Keratinocyte (primary cell): ENCODE measurements around the gene C20orf204. TPM values are rescaled to one million over a fixed set of nuclear protein-coding genes. Genes with fewer than 3 reads are reported as not detected.
A peak's percentile ranks its signal among the peaks of the same experiment; 100 is the strongest.

Experiments
- DNase-seq: peaks from one replicate; pipeline ENCODE4 v3.0.0-alpha.2; 2011; ENCODE audit warnings: low read depth, missing footprints, low spot score
- FAIRE-seq: peaks from 2 replicates; lab custom pipeline; 2011; peaks lifted over from hg19 to GRCh38; lab: Jason Lieb, UNC
- H2AFZ ChIP-seq: 2 replicates; pipeline ENCODE4 v1.6.0; 2012; ENCODE audit warnings: low read length, control low read depth, inconsistent platforms; ENCODE audit not compliant: control insufficient read depth
- H3K27ac ChIP-seq: 2 replicates; pipeline ENCODE4 v1.5.1; 2011; ENCODE audit warnings: low read length; ENCODE audit not compliant: control insufficient read depth, insufficient read depth
- H3K27me3 ChIP-seq: 3 replicates; pipeline ENCODE4 v1.6.0; 2011; ENCODE audit warnings: low read length; ENCODE audit not compliant: control insufficient read depth, insufficient read depth; ENCODE audit errors: extremely low read depth
- H3K36me3 ChIP-seq, 2 experiments: 2 replicates in 1 of 2; 3 replicates in 1 of 2; pipeline ENCODE4 v1.5.1; 2011; ENCODE audit warnings: low read length in 2 of 2, mild to moderate bottlenecking in 1 of 2; ENCODE audit not compliant: control insufficient read depth in 2 of 2, insufficient read depth in 2 of 2; ENCODE audit errors: extremely low read depth in 1 of 2
- H3K4me1 ChIP-seq: 3 replicates; pipeline ENCODE4 v1.5.1; 2011; ENCODE audit warnings: low read length; ENCODE audit not compliant: control insufficient read depth, insufficient read depth; ENCODE audit errors: extremely low read depth
- H3K4me2 ChIP-seq: 3 replicates; pipeline ENCODE4 v1.6.0; 2011; ENCODE audit warnings: low read depth, low read length; ENCODE audit not compliant: control insufficient read depth, insufficient read depth; ENCODE audit errors: extremely low read depth
- H3K4me3 ChIP-seq, 3 experiments: fragments of 200-600 bp in 1 of 3; sonication (generic) in 1 of 3; 2 replicates in 2 of 3; 3 replicates in 1 of 3; pipeline ENCODE4 v1.5.1; 2011 to 2016; ENCODE audit warnings: low read length in 3 of 3, mild to moderate bottlenecking in 3 of 3, control low read depth in 2 of 3, inconsistent platforms in 1 of 3, low read depth in 1 of 3, mixed read lengths in 1 of 3, mixed run types in 1 of 3, moderate library complexity in 1 of 3; ENCODE audit not compliant: control insufficient read depth in 2 of 3, insufficient read depth in 2 of 3; ENCODE audit errors: extremely low read depth in 1 of 3
- H3K79me2 ChIP-seq: 2 replicates; pipeline ENCODE4 v1.6.0; 2012; ENCODE audit warnings: low read length; ENCODE audit not compliant: control insufficient read depth, insufficient read depth
- H3K9ac ChIP-seq: 3 replicates; pipeline ENCODE4 v1.6.0; 2011; ENCODE audit warnings: low read length; ENCODE audit not compliant: control insufficient read depth, insufficient read depth; ENCODE audit errors: extremely low read depth
- H3K9me1 ChIP-seq: 3 replicates; pipeline ENCODE4 v1.6.0; 2011; ENCODE audit warnings: low read length; ENCODE audit not compliant: control insufficient read depth, insufficient read depth; ENCODE audit errors: extremely low read depth
- H3K9me3 ChIP-seq: 2 replicates; pipeline ENCODE4 v1.5.1; 2012; ENCODE audit warnings: low read depth, low read length; ENCODE audit not compliant: control insufficient read depth
- H4K20me1 ChIP-seq: 3 replicates; pipeline ENCODE4 v1.6.0; 2011; ENCODE audit warnings: low read length; ENCODE audit not compliant: control insufficient read depth, insufficient read depth; ENCODE audit errors: extremely low read depth
- EZH2 ChIP-seq: IDR thresholded peaks from one replicate; pipeline ENCODE4 v1.6.1; 2012; ENCODE audit warnings: inconsistent platforms, mild to moderate bottlenecking, low read length, moderate library complexity
- dilution Hi-C: fragments of 300-500 bp; cut with MboI; formaldehyde crosslinking; loops from one replicate; pipeline ENCODE4 v1.7.0; 2020; ENCODE audit warnings: low sequenced_read_pairs; ENCODE audit not compliant: extremely low pct_ligation_motif_present
- polyA plus RNA-seq, 5 experiments: library from polyadenylated mRNA; depleted of rRNA in 3 of 5; stranded (reverse) in 3 of 5; stranded (forward) in 1 of 5; unstranded in 1 of 5; fragments of >200 nt; gene quantifications; 1 replicate in 1 of 5; 2 replicates in 3 of 5; 3 replicates in 1 of 5; pipeline versions ENCODE4 v1.2.1 to v1.2.3, GENCODE V29; 2011 to 2012; ENCODE audit warnings: missing spikeins in 2 of 5, low read depth in 1 of 5, low replicate concordance in 1 of 5
- TF ChIP-seq, protein P1 (sequence below), 3 experiments: IDR thresholded peaks in 1 of 3; conservative IDR thresholded peaks in 1 of 3; optimal IDR thresholded peaks in 1 of 3; 2 replicates in 2 of 3; 3 replicates in 1 of 3; pipeline versions ENCODE3 to v1.5.1; 2011; ENCODE audit warnings: low read length in 3 of 3, mild to moderate bottlenecking in 3 of 3, moderate library complexity in 2 of 3, control low read depth in 1 of 3, inconsistent platforms in 1 of 3; ENCODE audit not compliant: insufficient read depth in 2 of 3; ENCODE audit errors: extremely low read depth in 1 of 3

Gene C20orf204
- polyA plus RNA-seq, 1 donor (not counting 4 experiments of a cell fraction or from before 2014, with no cell fraction given) = 0.08 TPM

DNA sequence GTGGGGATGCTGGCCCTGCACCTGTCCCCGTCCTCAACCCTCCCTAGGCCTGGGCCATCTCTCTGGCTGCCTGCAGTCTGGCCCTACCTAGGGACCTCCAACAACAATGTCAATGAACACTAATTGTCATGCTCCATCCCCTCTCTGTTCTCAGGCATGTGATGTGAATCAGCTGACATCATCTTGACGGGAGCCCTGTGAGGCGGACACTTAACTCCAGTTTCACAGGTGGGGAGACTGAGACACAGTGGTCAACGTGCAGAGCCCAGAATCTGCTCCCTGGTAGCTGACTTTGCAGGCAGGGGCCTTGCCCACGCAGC lies 26.3 kb downstream of the C20orf204 start:
- TF ChIP-seq, protein P1, sequence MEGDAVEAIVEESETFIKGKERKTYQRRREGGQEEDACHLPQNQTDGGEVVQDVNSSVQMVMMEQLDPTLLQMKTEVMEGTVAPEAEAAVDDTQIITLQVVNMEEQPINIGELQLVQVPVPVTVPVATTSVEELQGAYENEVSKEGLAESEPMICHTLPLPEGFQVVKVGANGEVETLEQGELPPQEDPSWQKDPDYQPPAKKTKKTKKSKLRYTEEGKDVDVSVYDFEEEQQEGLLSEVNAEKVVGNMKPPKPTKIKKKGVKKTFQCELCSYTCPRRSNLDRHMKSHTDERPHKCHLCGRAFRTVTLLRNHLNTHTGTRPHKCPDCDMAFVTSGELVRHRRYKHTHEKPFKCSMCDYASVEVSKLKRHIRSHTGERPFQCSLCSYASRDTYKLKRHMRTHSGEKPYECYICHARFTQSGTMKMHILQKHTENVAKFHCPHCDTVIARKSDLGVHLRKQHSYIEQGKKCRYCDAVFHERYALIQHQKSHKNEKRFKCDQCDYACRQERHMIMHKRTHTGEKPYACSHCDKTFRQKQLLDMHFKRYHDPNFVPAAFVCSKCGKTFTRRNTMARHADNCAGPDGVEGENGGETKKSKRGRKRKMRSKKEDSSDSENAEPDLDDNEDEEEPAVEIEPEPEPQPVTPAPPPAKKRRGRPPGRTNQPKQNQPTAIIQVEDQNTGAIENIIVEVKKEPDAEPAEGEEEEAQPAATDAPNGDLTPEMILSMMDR (optimal IDR thresholded peaks at IDR 0.05 in 1 of 3, IDR thresholded peaks at IDR 0.05 in 1 of 3, conservative IDR thresholded peaks at IDR 0.05 in 1 of 3; ENCODE audit: extremely low read depth in 1 of 3, insufficient read depth in 2 of 3, low read length in 3 of 3) = no peak
- TF ChIP-seq EZH2 = no peak
- Histone ChIP-seq H3K36me3 (no peaks in the 10 kb centered on the region), H3K79me2 (no peaks in the 10 kb centered on the region), H3K9me3 (no peaks in the 10 kb centered on the region), H3K4me2 (peak overlapping the region; percentile 82), H3K4me3 (peak overlapping the region; percentile 63 to 85 (median 78)), H3K4me1 (peaks cover 42% of the 10 kb centered on the region), H2AFZ (peak overlapping the region; percentile 37), H3K27ac (peak overlapping the region; percentile 59), H3K9ac (peak overlapping the region; percentile 78), H3K9me1 (no peaks in the 10 kb centered on the region), H3K27me3 (no peaks in the 10 kb centered on the region), H4K20me1 (no peaks in the 10 kb centered on the region)
- DNase-seq (no peak), FAIRE-seq (no peak)
- dilution Hi-C loops = no loop called here

DNA sequence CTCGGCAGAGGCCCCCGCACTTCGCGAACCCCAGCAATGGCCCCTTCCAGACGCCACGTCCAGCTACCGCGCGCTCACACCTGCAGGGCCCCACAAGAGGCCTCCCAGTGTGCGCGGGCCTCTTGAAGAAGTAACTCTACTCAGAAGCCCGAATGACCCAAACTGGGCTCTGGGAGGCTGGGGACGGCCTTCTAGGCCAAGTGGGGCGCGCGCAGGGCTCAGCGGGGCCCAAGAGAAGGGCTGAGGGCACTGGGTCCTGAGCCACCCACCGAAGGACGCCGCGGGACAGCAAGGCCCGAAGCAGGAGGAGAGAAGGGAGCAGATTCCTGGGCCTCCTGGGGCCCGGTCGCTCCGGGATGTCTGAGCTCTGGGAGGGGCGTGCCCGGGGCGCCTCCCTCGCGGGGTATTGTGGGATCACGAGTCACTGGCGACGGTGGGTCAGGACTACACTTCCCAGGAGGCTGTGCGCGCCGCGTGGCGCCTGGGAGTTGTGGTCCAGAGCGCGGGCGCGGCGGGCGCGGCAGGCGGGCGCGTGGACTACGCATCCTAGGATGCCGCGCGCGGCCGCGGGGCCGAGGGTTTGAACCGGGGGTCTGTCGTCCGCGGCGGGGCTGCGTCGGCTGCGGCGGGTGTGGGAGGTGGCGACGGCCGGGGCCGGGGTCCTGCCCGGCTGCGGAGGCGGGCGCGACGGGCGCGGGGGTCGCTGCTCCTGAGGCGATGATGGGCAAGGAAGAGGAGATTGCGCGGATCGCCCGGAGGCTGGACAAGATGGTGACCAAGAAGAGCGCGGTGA lies 26.8 kb downstream of the C20orf204 start, which contains the start of gene TCEA2:
Gene TCEA2, plus strand, starts transcription at position 603 of the 793 bp plus-strand sequence. Its CDS starts 115 bp downstream, at position 718.
- Histone ChIP-seq H3K36me3 (no peaks in the 10 kb centered on the region), H3K4me1 (peaks cover 42% of the 10 kb centered on the region), H3K4me3 (peak within 1 kb of the TSS; percentile 70 to 85 (median 78)), H3K27me3 (no peaks in the 10 kb centered on the region), H3K27ac (peak within 1 kb of the TSS; percentile 59), H3K9me3 (no peaks in the 10 kb centered on the region), H3K4me2 (peak within 1 kb of the TSS; percentile 86), H3K9me1 (no peaks in the 10 kb centered on the region), H3K9ac (peak within 1 kb of the TSS; percentile 78), H2AFZ (peak within 1 kb of the TSS; percentile 37), H4K20me1 (no peaks in the 10 kb centered on the region), H3K79me2 (no peaks in the 10 kb centered on the region)
- no peak for TF ChIP-seq EZH2
- TF ChIP-seq, protein P1 (optimal IDR thresholded peaks at IDR 0.05 in 1 of 3, IDR thresholded peaks at IDR 0.05 in 1 of 3, conservative IDR thresholded peaks at IDR 0.05 in 1 of 3; ENCODE audit: extremely low read depth in 1 of 3, insufficient read depth in 2 of 3, low read length in 3 of 3) = no peak
- DNase-seq = peak; percentile 56
- FAIRE-seq = no peak
- dilution Hi-C loops = no loop called here
